22Rv1 (cell line): Measurements from ENCODE around the gene RPL3.

Source experiments
- CTCF ChIP-seq: fragments of 450-650 bp; IDR thresholded peaks from 2 replicates; pipeline ENCODE4 v1.5.1; 2017; ENCODE audit warnings: mild to moderate bottlenecking
- ZFX ChIP-seq: fragments of 450-650 bp; IDR thresholded peaks from 2 replicates; pipeline ENCODE4 v1.6.1; 2017; ENCODE audit warnings: antibody characterized with exemption, borderline replicate concordance

- no peak for TF ChIP-seq CTCF
- TF ChIP-seq ZFX: no peak
These were observed 10.6 kb downstream of the RPL3 start for GRCh38 chr22:39308614-39309363.
